OCI-LY7 (cell line): ENCODE data around the gene ZNF576. TPM values are rescaled to one million over a fixed set of nuclear protein-coding genes. Genes with fewer than 3 reads are reported as not detected.

Source experiments
- BruUV-seq: library from RNA; stranded (reverse); fragments of 400-500 nt; replicated peaks from 2 replicates; lab custom pipeline; 2021; lab: Mats Ljungman, UMichigan
- CTCF ChIA-PET: fragments of 300-600 bp; sonication (Branson Sonifier 250); formaldehyde crosslinking; loops from one replicate; lab custom pipeline; 2022; ENCODE audit warnings: antibody characterized with exemption; ENCODE audit not compliant: unreplicated experiment; lab: Charles Lee
- POLR2A ChIA-PET: fragments of 300-600 bp; sonication (Branson Sonifier 250); formaldehyde crosslinking; loops from one replicate; lab custom pipeline; 2022; ENCODE audit warnings: antibody characterized with exemption; lab: Charles Lee
- DNase-seq: peaks from one replicate; pipeline ENCODE4 v3.0.0-alpha.2; 2015; ENCODE audit warnings: low spot score
- H2AFZ ChIP-seq: fragments of 200-600 bp; sonication (generic), shearing (Covaris generic); 2 replicates; pipeline ENCODE4 v1.6.1; 2014; ENCODE audit warnings: mild to moderate bottlenecking, antibody characterized with exemption, low read length, moderate library complexity
- H3K27ac ChIP-seq: fragments of 200-600 bp; sonication (generic); 2 replicates; pipeline ENCODE4 v1.5.1; 2014; ENCODE audit warnings: mixed run types, low read depth, mild to moderate bottlenecking, moderate library complexity, low read length, inconsistent platforms; ENCODE audit not compliant: poor library complexity, severe bottlenecking
- H3K36me3 ChIP-seq: fragments of 200-600 bp; sonication (generic); 2 replicates; pipeline ENCODE4 v1.6.1; 2014; ENCODE audit warnings: mild to moderate bottlenecking, antibody characterized with exemption, low read length, moderate library complexity, mixed read lengths; ENCODE audit not compliant: insufficient read depth
- H3K4me1 ChIP-seq: fragments of 200-600 bp; sonication (generic); 2 replicates; pipeline ENCODE4 v1.5.1; 2014; ENCODE audit warnings: mild to moderate bottlenecking, low read length; ENCODE audit not compliant: insufficient read depth, poor library complexity, severe bottlenecking
- H3K4me2 ChIP-seq: fragments of 200-600 bp; sonication (generic); 2 replicates; pipeline ENCODE4 v1.6.1; 2014; ENCODE audit warnings: mild to moderate bottlenecking, low read length
- H3K4me3 ChIP-seq: fragments of 200-600 bp; sonication (generic); 2 replicates; pipeline ENCODE4 v1.5.1; 2014; ENCODE audit warnings: mild to moderate bottlenecking, low read depth, low read length; ENCODE audit not compliant: poor library complexity, severe bottlenecking
- H3K79me2 ChIP-seq: fragments of 200-600 bp; sonication (generic); 2 replicates; pipeline ENCODE4 v1.6.1; 2016; ENCODE audit warnings: low read depth, mild to moderate bottlenecking, low read length, moderate library complexity, mixed read lengths; ENCODE audit not compliant: insufficient read depth
- H3K9me2 ChIP-seq: fragments of 200-600 bp; sonication (generic); 2 replicates; pipeline ENCODE4 v1.6.1; 2016; ENCODE audit warnings: mild to moderate bottlenecking, low read length, mixed read lengths; ENCODE audit not compliant: insufficient read depth
- H3K9me3 ChIP-seq: fragments of 200-600 bp; sonication (generic); 2 replicates; pipeline ENCODE4 v1.6.1; 2014; ENCODE audit warnings: mild to moderate bottlenecking, mixed run types, low read length, mixed read lengths
- H4K20me1 ChIP-seq: fragments of 200-600 bp; sonication (generic); 2 replicates; pipeline ENCODE4 v1.6.1; 2014; ENCODE audit warnings: mild to moderate bottlenecking, antibody characterized with exemption, low read length, moderate library complexity, mixed read lengths; ENCODE audit not compliant: insufficient read depth
- EZH2phosphoT487 ChIP-seq: fragments of 200-600 bp; sonication (generic); IDR thresholded peaks from 2 replicates; pipeline ENCODE4 v1.6.1; 2018; ENCODE audit warnings: low read depth, borderline replicate concordance, mild to moderate bottlenecking, mixed run types, antibody characterized with exemption, low read length, moderate library complexity, mixed read lengths
- intact Hi-C: fragments of 100-400 bp; cut with micrococcal nuclease; formaldehyde crosslinking; loops from one replicate; pipeline ENCODE4 v1.10.0; 2022; ENCODE audit not compliant: unreplicated experiment
- total RNA-seq, 2 experiments: library from RNA; depleted of rRNA in 1 of 2; stranded (reverse); fragments of >200 nt in 1 of 2; shearing (Covaris generic) in 1 of 2; gene quantifications; 2 replicates each; pipeline ENCODE4 v1.2.3, GENCODE V29; 2014 to 2022
- TF ChIP-seq, protein P1 (sequence below): fragments of 200-600 bp; sonication (generic); conservative IDR thresholded peaks from 2 replicates; pipeline ENCODE4 v1.5.1; 2014; ENCODE audit warnings: mild to moderate bottlenecking, antibody characterized with exemption, low read length, moderate library complexity, mixed read lengths

ZNF576 gene
- total RNA-seq, 2 experiments from 2014 or later: 17.8 to 20.2 TPM

DNA sequence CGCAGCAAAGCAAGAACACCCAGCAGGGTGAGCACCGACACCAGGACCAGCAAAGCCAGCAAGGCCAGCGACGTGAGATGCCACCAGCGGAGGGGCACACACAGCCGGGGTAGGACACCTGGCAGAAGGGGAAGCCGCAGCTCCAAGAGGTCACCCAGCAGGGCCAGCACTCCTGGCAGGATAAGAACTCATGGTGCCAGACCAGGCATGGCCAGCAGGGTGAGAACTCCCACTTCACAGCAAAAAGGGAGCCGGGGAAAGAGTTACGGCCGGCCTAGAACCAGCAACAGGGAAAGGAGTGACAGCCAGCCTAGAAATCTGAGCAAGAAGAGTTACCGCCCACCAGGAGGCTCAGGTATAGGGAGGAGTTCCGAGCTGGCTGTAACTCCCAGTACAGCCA lies 16.0 kb downstream of the ZNF576 start:
- H3K4me1 ChIP-seq: no peaks in the 10 kb centered on the region
- no peak for DNase-seq
- H3K9me2 ChIP-seq: no peaks in the 10 kb centered on the region
- H3K9me3 ChIP-seq: no peaks in the 10 kb centered on the region
- intact Hi-C loops: no loop called here
- no peaks in the 10 kb centered on the region for H4K20me1 ChIP-seq
- peaks cover 20% of the 10 kb centered on the region for H3K79me2 ChIP-seq
- POLR2A ChIA-PET: no interaction called here
- no peak overlapping the region for H3K4me2 ChIP-seq
- H3K36me3 ChIP-seq: peaks cover 51% of the 10 kb centered on the region
- no peak overlapping the region for H3K27ac ChIP-seq
- CTCF ChIA-PET: no interaction called here
- H3K4me3 ChIP-seq: no peak overlapping the region
- TF ChIP-seq, protein P1, sequence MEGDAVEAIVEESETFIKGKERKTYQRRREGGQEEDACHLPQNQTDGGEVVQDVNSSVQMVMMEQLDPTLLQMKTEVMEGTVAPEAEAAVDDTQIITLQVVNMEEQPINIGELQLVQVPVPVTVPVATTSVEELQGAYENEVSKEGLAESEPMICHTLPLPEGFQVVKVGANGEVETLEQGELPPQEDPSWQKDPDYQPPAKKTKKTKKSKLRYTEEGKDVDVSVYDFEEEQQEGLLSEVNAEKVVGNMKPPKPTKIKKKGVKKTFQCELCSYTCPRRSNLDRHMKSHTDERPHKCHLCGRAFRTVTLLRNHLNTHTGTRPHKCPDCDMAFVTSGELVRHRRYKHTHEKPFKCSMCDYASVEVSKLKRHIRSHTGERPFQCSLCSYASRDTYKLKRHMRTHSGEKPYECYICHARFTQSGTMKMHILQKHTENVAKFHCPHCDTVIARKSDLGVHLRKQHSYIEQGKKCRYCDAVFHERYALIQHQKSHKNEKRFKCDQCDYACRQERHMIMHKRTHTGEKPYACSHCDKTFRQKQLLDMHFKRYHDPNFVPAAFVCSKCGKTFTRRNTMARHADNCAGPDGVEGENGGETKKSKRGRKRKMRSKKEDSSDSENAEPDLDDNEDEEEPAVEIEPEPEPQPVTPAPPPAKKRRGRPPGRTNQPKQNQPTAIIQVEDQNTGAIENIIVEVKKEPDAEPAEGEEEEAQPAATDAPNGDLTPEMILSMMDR: no peak
- TF ChIP-seq EZH2phosphoT487: no peak
- no TSS peak for BruUV-seq
- H2AFZ ChIP-seq: no peak overlapping the region

DNA sequence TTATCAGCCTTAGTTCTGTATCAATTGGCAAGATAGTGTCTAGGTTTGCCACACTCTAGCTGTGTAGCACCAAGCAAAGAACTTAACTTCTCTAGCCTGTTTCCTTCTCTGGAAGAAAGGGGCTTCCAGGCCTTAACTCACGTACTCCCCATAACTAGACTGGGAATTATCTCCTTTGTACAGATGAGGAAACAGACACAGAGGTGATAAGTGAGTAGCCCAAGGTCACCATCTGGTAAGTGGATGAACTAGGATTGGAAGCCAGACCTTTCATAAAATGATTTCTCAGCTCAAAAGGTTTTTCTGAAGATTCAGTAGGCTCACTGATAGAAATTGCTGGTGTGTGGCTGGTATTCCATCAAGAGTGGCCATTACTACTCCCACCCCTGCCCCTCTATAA lies 19.9 kb downstream of the ZNF576 start:
- TF ChIP-seq, protein P1: no peak
- TF ChIP-seq EZH2phosphoT487: no peak
- H3K36me3 ChIP-seq: peaks cover 34% of the 10 kb centered on the region
- peaks cover 42% of the 10 kb centered on the region for H3K79me2 ChIP-seq
- H3K4me1 ChIP-seq: peaks cover 19% of the 10 kb centered on the region
- intact Hi-C loops: no loop called here
- no peaks in the 10 kb centered on the region for H3K9me2 ChIP-seq
- POLR2A ChIA-PET: interaction anchor here (0.6 kb wide), 1 partner anchor 312 kb away, joined by 4 read pairs; no protein-coding TSS in a partner anchor
- BruUV-seq: no TSS peak
- CTCF ChIA-PET: no interaction called here
- no peaks in the 10 kb centered on the region for H3K9me3 ChIP-seq
- no peaks in the 10 kb centered on the region for H4K20me1 ChIP-seq
- DNase-seq: no peak
- no peak overlapping the region for H2AFZ ChIP-seq
- H3K4me3 ChIP-seq: no peak overlapping the region
- no peak overlapping the region for H3K4me2 ChIP-seq
- no peak overlapping the region for H3K27ac ChIP-seq

- CTCF ChIA-PET: no interaction called here
- H3K79me2 ChIP-seq: peaks cover 42% of the 10 kb centered on the region
- POLR2A ChIA-PET: interaction anchor here (0.7 kb wide), 1 partner anchor 1491 kb away, joined by 3 read pairs; no protein-coding TSS in a partner anchor
These were observed 20.6 kb downstream of the ZNF576 start for GRCh38 chr19:43616954-43617353.

More at GRCh38 chr19:43616954-43617353, 20.6 kb downstream of the ZNF576 start:
- intact Hi-C loops: no loop called here
- Histone ChIP-seq H2AFZ (no peak overlapping the region), H3K4me1 (peaks cover 19% of the 10 kb centered on the region), H3K27ac (no peak overlapping the region), H3K36me3 (peaks cover 28% of the 10 kb centered on the region), H4K20me1 (no peaks in the 10 kb centered on the region), H3K4me2 (0 out of 2 replicates have a peak overlapping the region, but pooled peaks have one; percentile 10), H3K4me3 (no peak overlapping the region), H3K9me2 (no peaks in the 10 kb centered on the region), H3K9me3 (no peaks in the 10 kb centered on the region)
- DNase-seq: no peak
- TF ChIP-seq, protein P1: no peak
- no peak for TF ChIP-seq EZH2phosphoT487
- BruUV-seq: no TSS peak
